Endothelial cell of umbilical vein (primary cell): Measurements from ENCODE around the gene ATP5PO.

Source experiments
- CTCF ChIP-seq, 2 donors: IDR thresholded peaks; 1 replicate in 1 of 2; 2 replicates in 1 of 2; pipeline ENCODE4 v1.5.1; 2011; ENCODE audit warnings: low read length in 2 of 2, mild to moderate bottlenecking in 2 of 2, moderate library complexity in 2 of 2, control low read depth in 1 of 2, inconsistent platforms in 1 of 2, low read depth in 1 of 2; ENCODE audit not compliant: insufficient read depth in 1 of 2; ENCODE audit errors: extremely low read depth in 1 of 2
- FOS ChIP-seq: IDR thresholded peaks from 2 replicates; pipeline ENCODE4 v1.6.1; 2011; ENCODE audit warnings: mild to moderate bottlenecking, low read length, moderate library complexity, borderline replicate concordance; ENCODE audit not compliant: insufficient read depth
- POLR2AphosphoS5 ChIP-seq: IDR thresholded peaks from 2 replicates; pipeline ENCODE4 v1.6.1; 2012; ENCODE audit warnings: low read depth, mild to moderate bottlenecking, control low read depth, low read length, moderate library complexity; ENCODE audit not compliant: insufficient read depth

GRCh38 chr21:33890187-33890586 is 25.4 kb downstream of the ATP5PO start:
- TF ChIP-seq CTCF (IDR thresholded peaks at IDR 0.05; ENCODE audit: extremely low read depth in 1 of 2, insufficient read depth in 1 of 2, low read depth in 1 of 2, low read length in 2 of 2): no peak
- TF ChIP-seq FOS: no peak
- no peak for TF ChIP-seq POLR2AphosphoS5
